Fibroblast of skin of left quadriceps (primary cell): ENCODE results near the gene COP1.
"Not testable (repeated sequence)": the region's sequence is repeated elsewhere in the genome, so short reads cannot be mapped to it uniquely, and the experiment has no call there.

ENCODE experiments used
- DNase-seq, 2 experiments: peaks; one replicate each; pipeline ENCODE4 v3.0.0-alpha.2; 2013; ENCODE audit warnings: low read depth in 2 of 2

The COP1 gene

GRCh38 chr1:176206961-176207902, at the start of gene COP1:
TSS of gene COP1 (minus strand) at chr1:176207286. CDS start at chr1:176206978, 308 bp downstream.
- peak; percentile 86 for DNase-seq

DNA sequence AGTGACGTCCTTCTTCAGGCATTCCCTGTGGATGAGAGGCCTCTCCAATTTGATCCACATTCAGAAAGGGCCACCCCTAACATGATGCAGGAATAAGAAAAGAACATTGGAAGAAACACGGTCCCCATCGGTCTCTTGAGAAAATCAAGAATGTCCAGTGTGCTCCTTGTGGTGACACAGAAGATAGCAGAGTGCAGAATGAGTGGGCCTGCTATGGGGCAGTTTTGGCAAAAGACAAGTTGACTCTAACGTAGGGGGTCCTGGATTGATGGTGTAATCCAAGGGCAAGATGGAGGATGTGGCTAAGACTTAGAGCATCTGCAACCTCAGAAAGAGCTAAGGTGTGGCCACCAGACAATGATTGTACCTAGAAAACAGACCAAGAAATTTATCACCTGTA, 45.1 kb upstream of the COP1 start:
- DNase-seq = no peak

DNA sequence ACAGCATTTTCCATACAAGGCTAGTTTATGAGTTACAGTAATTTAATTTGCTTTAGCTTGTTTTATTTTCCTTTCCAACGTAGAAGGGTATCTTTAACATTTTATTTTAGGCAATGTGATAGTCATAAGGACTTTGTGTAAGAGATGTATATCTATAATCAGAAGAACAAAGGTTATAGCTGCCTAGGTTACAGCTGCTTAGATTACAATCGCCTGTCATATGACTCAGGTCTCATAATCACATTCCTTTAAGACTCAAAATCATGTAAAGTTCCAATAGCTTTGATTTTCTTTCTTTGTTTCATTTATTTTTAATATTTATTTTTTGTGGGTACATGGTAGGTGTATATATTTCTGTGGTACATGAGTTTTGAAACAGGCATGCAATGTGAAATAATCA, 37.8 kb upstream of the COP1 start:
- no peak for DNase-seq

DNA sequence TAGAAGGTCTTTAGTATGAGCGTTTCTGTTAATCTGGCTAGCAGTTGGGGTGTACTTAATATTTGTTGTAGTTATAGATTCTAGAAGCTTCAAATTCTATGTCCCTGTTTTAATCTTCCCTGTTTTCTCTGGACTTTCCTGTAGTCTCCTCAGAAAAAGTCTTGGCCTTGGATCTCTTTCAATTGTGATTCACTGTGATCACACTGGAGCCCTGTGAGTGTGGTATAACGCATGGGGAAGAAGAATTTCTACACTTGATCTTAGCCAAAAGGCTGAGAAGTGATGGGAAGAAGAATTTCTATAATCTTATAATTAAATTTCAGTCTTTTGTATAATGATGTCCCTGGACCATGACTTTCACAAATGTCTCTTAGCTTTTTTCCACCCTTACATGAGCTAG, 36.7 kb upstream of the COP1 start:
- peak; percentile 1 to 8 for DNase-seq

DNA sequence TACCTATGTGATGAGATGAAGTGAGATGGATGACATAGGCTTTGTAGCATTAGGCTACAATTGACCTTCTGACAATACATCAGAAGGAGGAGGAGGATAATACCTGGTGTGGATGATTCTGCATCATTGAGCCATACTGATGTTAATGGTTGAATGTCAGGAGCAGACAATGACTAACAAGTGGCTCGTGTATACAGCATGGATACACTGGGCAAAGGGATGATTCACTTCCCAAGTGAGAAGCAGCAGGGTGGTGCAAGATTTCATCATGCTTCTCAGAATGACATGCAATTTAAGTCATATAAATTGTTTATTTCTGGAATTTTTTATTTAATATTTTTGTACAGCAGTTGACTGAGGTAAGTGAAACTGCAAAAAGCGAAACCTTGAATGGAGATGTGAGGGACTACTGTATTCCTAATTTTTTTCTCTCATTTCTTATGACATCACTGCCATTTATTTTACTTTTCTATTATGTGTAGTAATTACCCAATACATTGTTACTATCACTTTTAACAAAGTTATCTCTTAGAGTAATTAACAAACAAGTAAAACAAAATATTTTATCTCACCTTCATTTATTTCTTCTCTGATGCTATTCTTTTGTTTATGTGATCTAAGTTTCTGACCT, 34.4 kb upstream of the COP1 start:
- peak; percentile 57 to 63 for DNase-seq

GRCh38 chr1:176233657-176234056, 26.6 kb upstream of the COP1 start:
- not testable (repeated sequence) for DNase-seq

- no peak for DNase-seq
Measured at GRCh38 chr1:176227579-176227978, 20.5 kb upstream of the COP1 start.

DNA sequence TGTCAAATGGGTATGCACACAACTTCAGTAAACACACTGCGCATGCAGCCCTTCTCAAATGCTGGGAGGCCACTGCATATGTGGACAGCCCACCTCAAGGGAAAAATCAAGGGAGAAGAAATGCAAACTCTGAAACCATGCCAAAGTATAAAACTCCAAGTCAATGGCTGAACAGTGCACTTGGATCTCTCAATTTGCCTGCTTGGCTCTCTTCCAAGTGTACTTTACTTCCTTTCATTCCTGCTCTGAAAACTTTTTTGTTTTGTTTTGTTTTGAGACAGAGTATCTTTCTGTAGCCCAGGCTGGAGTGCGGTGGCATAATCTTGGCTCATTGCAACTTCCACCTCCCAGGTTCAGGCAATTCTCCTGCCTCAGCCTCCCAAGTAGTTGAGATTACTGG, 18.8 kb upstream of the COP1 start:
- DNase-seq = no peak

GRCh38 chr1:176225479-176225875, 18.4 kb upstream of the COP1 start:
- DNase-seq = no peak

DNA sequence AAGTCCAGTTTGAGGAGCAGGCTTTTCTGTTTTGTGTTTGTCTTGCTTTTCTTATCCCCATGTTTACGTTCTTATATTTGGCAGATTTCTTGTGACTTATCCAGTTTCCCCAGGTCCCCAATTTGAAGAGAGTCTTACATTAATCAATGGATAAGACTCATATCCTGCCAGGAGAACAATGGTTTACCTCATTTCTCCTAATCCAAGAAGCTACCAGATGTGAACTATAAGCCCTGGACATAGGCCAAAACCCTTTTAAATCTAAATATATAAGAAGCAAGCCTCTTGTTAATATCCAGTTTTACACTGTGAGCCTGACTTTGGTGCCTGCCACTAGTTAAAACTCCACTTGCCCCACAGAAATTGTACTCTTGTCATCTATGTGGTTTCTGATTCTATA, 15.1 kb upstream of the COP1 start:
- no peak for DNase-seq

GRCh38 chr1:176220100-176220689, 13.1 kb upstream of the COP1 start:
- DNase-seq = no peak

- DNase-seq = no peak
Measured at GRCh38 chr1:176217461-176218099, 10.5 kb upstream of the COP1 start.

DNA sequence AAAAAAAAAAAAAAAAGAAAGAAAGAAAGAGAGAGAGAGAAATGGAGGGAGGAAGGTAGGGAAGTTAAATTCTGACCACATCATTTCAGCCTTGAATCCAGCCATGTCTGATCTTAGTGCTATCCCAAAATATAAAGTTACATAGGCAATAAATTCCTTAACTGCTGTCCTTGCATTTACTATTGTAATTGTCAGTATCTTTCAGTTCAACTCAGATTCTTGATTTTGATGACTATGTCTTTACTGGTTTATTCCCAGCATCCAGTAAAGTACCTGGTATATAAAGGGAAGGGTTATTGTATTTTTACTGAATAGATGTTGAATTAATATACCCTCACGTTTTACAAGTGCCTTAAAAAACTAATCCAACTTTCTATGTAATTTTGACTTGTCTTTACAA, 8.9 kb upstream of the COP1 start:
- DNase-seq = no peak

DNA sequence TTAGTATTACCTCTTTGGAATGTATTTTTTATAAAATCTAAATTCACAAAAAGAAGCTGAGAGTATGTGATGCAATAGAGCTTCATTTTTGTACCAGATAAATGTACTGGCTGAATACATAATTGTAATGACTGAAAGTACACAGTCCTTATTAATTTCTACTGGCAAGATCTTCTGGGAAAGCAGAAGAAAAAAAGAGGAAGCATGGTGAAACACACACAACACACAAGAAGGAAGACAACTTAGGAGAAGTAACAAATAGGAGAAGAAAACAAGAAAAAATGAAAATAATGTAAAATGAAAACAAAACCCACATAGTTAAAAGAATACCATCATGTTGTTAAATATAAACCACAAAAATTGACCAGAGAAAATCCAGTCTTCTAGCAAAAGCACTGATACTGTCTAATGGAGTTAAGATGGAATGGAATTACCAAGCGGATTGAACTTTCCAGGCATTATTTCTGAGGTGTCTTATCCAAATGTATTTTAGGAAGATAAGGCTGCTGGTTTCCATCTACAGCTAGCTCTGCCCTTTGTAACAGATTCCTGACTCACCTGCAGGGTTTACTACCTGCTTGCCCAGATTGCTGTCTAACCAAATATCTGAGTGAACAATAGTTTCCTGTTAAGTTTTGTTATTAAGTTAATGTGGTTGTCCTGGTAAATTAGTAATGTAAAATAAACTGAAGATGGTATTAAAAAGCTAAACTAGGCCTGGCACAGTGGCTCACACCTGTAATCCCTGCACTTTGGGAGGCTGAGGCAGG, 4.5 kb upstream of the COP1 start:
- DNase-seq = no peak

DNA sequence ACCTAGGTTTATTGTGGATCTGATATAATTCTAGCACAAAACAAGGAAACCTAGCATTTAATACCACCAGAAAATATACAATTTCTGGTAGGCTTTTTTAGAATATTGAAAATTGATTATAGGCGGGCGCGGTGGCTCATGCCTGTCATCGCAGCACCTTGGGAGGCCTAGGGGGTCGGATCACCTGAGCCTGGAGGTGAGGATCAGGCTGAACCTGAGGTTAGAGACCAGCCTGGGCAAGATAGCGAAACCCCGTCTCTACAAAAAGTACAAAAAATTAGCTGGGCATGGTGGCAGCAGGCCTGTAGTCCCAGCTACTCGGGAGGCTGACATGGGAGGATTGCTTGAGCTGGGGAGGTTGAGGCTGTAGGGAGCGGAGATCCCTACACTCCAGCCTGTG, 948 bp upstream of the COP1 start:
- DNase-seq = no peak

GRCh38 chr1:176206006-176206960, 803 bp downstream of the COP1 start:
- DNase-seq = no peak

GRCh38 chr1:176205332-176205914, 1.7 kb downstream of the COP1 start:
- DNase-seq = no peak

- not testable (repeated sequence) for DNase-seq
Measured at GRCh38 chr1:176204655-176205054, 2.4 kb downstream of the COP1 start.

DNA sequence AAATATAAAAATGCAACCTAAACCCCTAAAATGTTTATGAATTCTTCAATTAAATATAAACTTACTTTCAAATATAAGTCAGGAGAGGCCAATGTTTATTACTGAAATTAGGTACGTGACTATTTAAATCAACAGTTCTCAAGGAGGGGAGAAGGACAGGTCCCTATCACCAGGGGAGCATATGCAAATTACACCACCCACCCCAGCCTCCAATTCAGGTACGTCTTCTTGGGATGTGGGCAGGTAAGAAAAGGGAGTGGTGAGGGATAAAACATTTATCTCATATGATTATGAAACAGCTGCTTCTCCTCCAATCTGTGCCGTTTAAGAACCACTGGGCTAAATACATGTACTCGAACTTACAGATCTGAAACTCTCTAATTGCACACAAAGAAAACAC, 3.4 kb downstream of the COP1 start:
- no peak for DNase-seq

DNA sequence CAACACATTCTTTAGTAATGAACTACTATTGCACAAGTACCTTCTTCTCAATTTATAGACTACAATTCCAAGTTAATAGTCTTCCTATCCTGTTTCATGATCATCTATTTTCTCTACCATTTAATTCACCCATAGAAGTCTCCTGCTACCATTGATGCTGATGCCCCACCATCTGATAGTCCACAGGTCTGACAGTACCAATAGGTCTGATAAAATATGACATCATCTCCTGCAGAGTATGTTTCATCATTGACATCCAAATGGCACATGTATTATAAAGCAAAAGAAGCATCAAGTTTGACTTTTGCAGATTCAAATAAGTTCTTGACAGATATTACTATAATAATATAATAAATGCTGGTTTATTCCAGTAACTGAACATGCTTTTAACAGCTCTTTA, 5.5 kb downstream of the COP1 start:
- DNase-seq = no peak
